Measurements from ENCODE around the gene DCDC2C. TPM values are rescaled to one million over a fixed set of nuclear protein-coding genes. Genes with fewer than 3 reads are reported as not detected.

Gene DCDC2C
- total RNA-seq, 1 experiment from 2014 or later, result not detected

GRCh38 chr2:3712424-3712823, 9.0 kb downstream of the DCDC2C start:
- no peak for DNase-seq
- H3K4me1 Mint-ChIP-seq (ENCODE audit: low read depth, unreplicated experiment), result no peaks in the 10 kb centered on the region
- H3K27me3 Mint-ChIP-seq (ENCODE audit: insufficient read depth, unreplicated experiment), result peaks cover 8% of the 10 kb centered on the region
- no peaks in the 10 kb centered on the region for H3K36me3 Mint-ChIP-seq (ENCODE audit: insufficient read depth, unreplicated experiment)
- H3K9me3 Mint-ChIP-seq (ENCODE audit: unreplicated experiment), result no peaks in the 10 kb centered on the region
- BruUV-seq (replicated peaks), result no TSS peak
- Histone ChIP-seq H3K9me3 (no peaks in the 10 kb centered on the region), H3K36me3 (ENCODE audit: control insufficient read depth, insufficient read depth, low read length) (no peaks in the 10 kb centered on the region), H3K27me3 (replicated peaks; ENCODE audit: control insufficient read depth, insufficient read depth, low read length) (no peaks in the 10 kb centered on the region), H3K4me3 (ENCODE audit: low read depth, low read length) (no peak overlapping the region), H3K4me1 (no peaks in the 10 kb centered on the region)
- ChIA-PET CTCF (no interaction called here), POLR2A (no interaction called here)
- intact Hi-C loops (cut with micrococcal nuclease; ENCODE audit: unreplicated experiment), result no loop called here
- no peak overlapping the region for H3K27ac Mint-ChIP-seq (ENCODE audit: unreplicated experiment)
- H3K4me3 Mint-ChIP-seq (ENCODE audit: unreplicated experiment), result no peak overlapping the region
- no peak for TF ChIP-seq CTCF (IDR thresholded peaks at IDR 0.05; ENCODE audit: insufficient read depth in 1 of 2, low read depth in 1 of 2, low read length in 1 of 2, severe bottlenecking in 1 of 2, unreplicated experiment in 1 of 2)

GRCh38 chr2:3712831-3713503, 9.6 kb downstream of the DCDC2C start:
- CTCF ChIA-PET, result interaction anchor here (1.2 kb wide), 1 partner anchor 15 kb away, joined by 4 read pairs; no protein-coding TSS in a partner anchor
- DNase-seq, result no peak
- Mint-ChIP-seq H3K9me3 (ENCODE audit: unreplicated experiment) (no peaks in the 10 kb centered on the region), H3K27ac (ENCODE audit: unreplicated experiment) (no peak overlapping the region), H3K27me3 (ENCODE audit: insufficient read depth, unreplicated experiment) (peaks cover 7% of the 10 kb centered on the region), H3K36me3 (ENCODE audit: insufficient read depth, unreplicated experiment) (no peaks in the 10 kb centered on the region), H3K4me3 (ENCODE audit: unreplicated experiment) (no peak overlapping the region), H3K4me1 (ENCODE audit: low read depth, unreplicated experiment) (no peaks in the 10 kb centered on the region)
- H3K36me3 ChIP-seq (ENCODE audit: control insufficient read depth, insufficient read depth, low read length), result no peaks in the 10 kb centered on the region
- POLR2A ChIA-PET, result no interaction called here
- intact Hi-C loops (cut with micrococcal nuclease; ENCODE audit: unreplicated experiment), result no loop called here
- H3K4me1 ChIP-seq, result no peaks in the 10 kb centered on the region
- H3K4me3 ChIP-seq (ENCODE audit: low read depth, low read length), result no peak overlapping the region
- BruUV-seq (replicated peaks), result no TSS peak
- H3K9me3 ChIP-seq, result no peaks in the 10 kb centered on the region
- TF ChIP-seq CTCF (IDR thresholded peaks at IDR 0.05; ENCODE audit: insufficient read depth in 1 of 2, low read depth in 1 of 2, low read length in 1 of 2, severe bottlenecking in 1 of 2, unreplicated experiment in 1 of 2), result no peak
- no peaks in the 10 kb centered on the region for H3K27me3 ChIP-seq (replicated peaks; ENCODE audit: control insufficient read depth, insufficient read depth, low read length)

GRCh38 chr2:3718679-3719078, 15.3 kb downstream of the DCDC2C start:
- Histone ChIP-seq H3K36me3 (ENCODE audit: control insufficient read depth, insufficient read depth, low read length) (no peaks in the 10 kb centered on the region), H3K27me3 (replicated peaks; ENCODE audit: control insufficient read depth, insufficient read depth, low read length) (no peaks in the 10 kb centered on the region; the same call in 1 of the 2 replicates), H3K9me3 (no peaks in the 10 kb centered on the region), H3K4me3 (ENCODE audit: low read depth, low read length) (no peak overlapping the region), H3K4me1 (no peaks in the 10 kb centered on the region)
- TF ChIP-seq CTCF (IDR thresholded peaks at IDR 0.05; ENCODE audit: insufficient read depth in 1 of 2, low read depth in 1 of 2, low read length in 1 of 2, severe bottlenecking in 1 of 2, unreplicated experiment in 1 of 2), result no peak
- BruUV-seq (replicated peaks), result no TSS peak
- Mint-ChIP-seq H3K27ac (ENCODE audit: unreplicated experiment) (no peak overlapping the region), H3K4me3 (ENCODE audit: unreplicated experiment) (no peak overlapping the region), H3K27me3 (ENCODE audit: insufficient read depth, unreplicated experiment) (peaks cover 9% of the 10 kb centered on the region), H3K36me3 (ENCODE audit: insufficient read depth, unreplicated experiment) (no peaks in the 10 kb centered on the region), H3K4me1 (ENCODE audit: low read depth, unreplicated experiment) (no peaks in the 10 kb centered on the region), H3K9me3 (ENCODE audit: unreplicated experiment) (peaks cover 22% of the 10 kb centered on the region)
- POLR2A ChIA-PET, result no interaction called here
- intact Hi-C loops (cut with micrococcal nuclease; ENCODE audit: unreplicated experiment), result no loop called here
- CTCF ChIA-PET, result no interaction called here
- no peak for DNase-seq
